Neural cell (in vitro differentiated cells): ENCODE measurements around the gene SBSN. TPM values are rescaled to one million over a fixed set of nuclear protein-coding genes. Genes with fewer than 3 reads are reported as not detected.

ENCODE experiments used
- H2AFZ ChIP-seq: fragments of 200-600, 300-800 bp; sonication (generic), shearing (Covaris generic); 2 replicates; pipeline ENCODE4 v1.6.0; 2014; ENCODE audit warnings: low read depth, mild to moderate bottlenecking, antibody characterized with exemption, low read length, moderate library complexity
- H3F3A ChIP-seq: fragments of 200-600 bp; shearing (Covaris generic); 2 replicates; pipeline ENCODE4 v1.6.1; 2016; ENCODE audit warnings: mild to moderate bottlenecking, moderate library complexity, mixed read lengths, antibody characterized with exemption, low read length; ENCODE audit not compliant: insufficient read depth, poor library complexity, severe bottlenecking
- H3K27ac ChIP-seq: fragments of 200-600, 300-800 bp; sonication (generic), shearing (Covaris generic); 2 replicates; pipeline ENCODE4 v1.5.1; 2014; ENCODE audit warnings: mild to moderate bottlenecking, low read length, moderate library complexity
- H3K27me3 ChIP-seq: fragments of 300-800, 200-600 bp; sonication (generic), shearing (Covaris generic); 2 replicates; pipeline ENCODE4 v1.6.0; 2014; ENCODE audit warnings: mild to moderate bottlenecking, low read depth, low read length, moderate library complexity; ENCODE audit not compliant: insufficient read depth
- H3K36me3 ChIP-seq: fragments of 300-800, 200-600 bp; sonication (generic), shearing (Covaris generic); 2 replicates; pipeline ENCODE4 v1.5.1; 2014; ENCODE audit warnings: mild to moderate bottlenecking, antibody characterized with exemption, low read length, moderate library complexity; ENCODE audit not compliant: insufficient read depth
- H3K4me2 ChIP-seq: fragments of 300-800, 200-600 bp; sonication (generic), shearing (Covaris generic); 2 replicates; pipeline ENCODE4 v1.6.0; 2014; ENCODE audit warnings: mild to moderate bottlenecking, low read length
- H3K4me3 ChIP-seq: fragments of 300-800, 200-600 bp; sonication (generic), shearing (Covaris generic); 2 replicates; pipeline ENCODE4 v1.5.1; 2014; ENCODE audit warnings: mild to moderate bottlenecking, low read length, moderate library complexity
- H3K79me2 ChIP-seq: fragments of 200-600 bp; shearing (Covaris generic); replicated peaks from 2 replicates; pipeline ENCODE4 v1.6.0; 2014; ENCODE audit warnings: mild to moderate bottlenecking, low read length, moderate library complexity; ENCODE audit not compliant: insufficient read depth
- H3K9ac ChIP-seq: fragments of 300-800, 200-600 bp; sonication (generic), shearing (Covaris generic); 2 replicates; pipeline ENCODE4 v1.6.1; 2016; ENCODE audit warnings: mild to moderate bottlenecking, low read length, mixed read lengths
- H3K9me2 ChIP-seq: fragments of 200-600 bp; shearing (Covaris generic); 2 replicates; pipeline ENCODE4 v1.6.1; 2016; ENCODE audit warnings: mild to moderate bottlenecking, low read length, mixed read lengths; ENCODE audit not compliant: insufficient read depth
- H3K9me3 ChIP-seq: fragments of 200-600, 300-800 bp; sonication (generic), shearing (Covaris generic); 2 replicates; pipeline ENCODE4 v1.6.1; 2016; ENCODE audit warnings: mild to moderate bottlenecking, mixed run types, low read length, moderate library complexity, mixed read lengths
- H4K20me1 ChIP-seq: fragments of 200-600 bp; shearing (Covaris generic); 2 replicates; pipeline ENCODE4 v1.6.1; 2016; ENCODE audit warnings: mild to moderate bottlenecking, mixed run types; ENCODE audit not compliant: insufficient read depth
- CTCF ChIP-seq: fragments of 450-650 bp; IDR thresholded peaks from 2 replicates; pipeline ENCODE4 v1.5.1; 2014; ENCODE audit warnings: antibody characterized with exemption, mild to moderate bottlenecking, moderate library complexity; ENCODE audit not compliant: poor library complexity, severe bottlenecking
- EP300 ChIP-seq: fragments of 450-650 bp; conservative IDR thresholded peaks from 2 replicates; pipeline ENCODE4 v1.6.1; 2014; ENCODE audit warnings: antibody characterized with exemption, mild to moderate bottlenecking, moderate library complexity; ENCODE audit not compliant: poor library complexity, severe bottlenecking
- EZH2 ChIP-seq: fragments of 200-600, 300-800 bp; shearing (Covaris generic), sonication (generic); IDR thresholded peaks from 2 replicates; pipeline ENCODE4 v1.6.1; 2014; ENCODE audit warnings: antibody characterized with exemption, low read length, borderline replicate concordance, mild to moderate bottlenecking; ENCODE audit not compliant: insufficient read depth, poor library complexity, severe bottlenecking
- MXI1 ChIP-seq: fragments of 450-650 bp; conservative IDR thresholded peaks from 2 replicates; pipeline ENCODE4 v1.6.1; 2014; ENCODE audit warnings: antibody characterized with exemption, mild to moderate bottlenecking; ENCODE audit not compliant: poor library complexity, severe bottlenecking
- POLR2AphosphoS5 ChIP-seq: IDR thresholded peaks from 2 replicates; pipeline ENCODE4 v1.6.1; 2012
- RAD21 ChIP-seq: fragments of 450-650 bp; conservative IDR thresholded peaks from 2 replicates; pipeline ENCODE4 v1.6.1; 2014; ENCODE audit warnings: antibody characterized with exemption, mild to moderate bottlenecking, moderate library complexity
- SMC3 ChIP-seq: fragments of 450-650 bp; conservative IDR thresholded peaks from 2 replicates; pipeline ENCODE4 v1.6.1; 2014; ENCODE audit warnings: antibody characterized with exemption, mild to moderate bottlenecking, moderate library complexity; ENCODE audit not compliant: poor library complexity
- TAF1 ChIP-seq: IDR thresholded peaks from 2 replicates; pipeline ENCODE4 v1.6.1; 2012; ENCODE audit warnings: low read depth
- polyA plus RNA-seq: library from polyadenylated mRNA; depleted of rRNA; stranded (reverse); fragments of >200 nt; gene quantifications from 2 replicates; pipeline ENCODE4 v1.2.3, GENCODE V29; 2014
- TF ChIP-seq, protein P1 (sequence below): IDR thresholded peaks from 2 replicates; pipeline ENCODE4 v1.6.1; 2012; ENCODE audit warnings: borderline replicate concordance

Gene SBSN
- polyA plus RNA-seq, 1 donor from 2014 or later, result not detected

DNA sequence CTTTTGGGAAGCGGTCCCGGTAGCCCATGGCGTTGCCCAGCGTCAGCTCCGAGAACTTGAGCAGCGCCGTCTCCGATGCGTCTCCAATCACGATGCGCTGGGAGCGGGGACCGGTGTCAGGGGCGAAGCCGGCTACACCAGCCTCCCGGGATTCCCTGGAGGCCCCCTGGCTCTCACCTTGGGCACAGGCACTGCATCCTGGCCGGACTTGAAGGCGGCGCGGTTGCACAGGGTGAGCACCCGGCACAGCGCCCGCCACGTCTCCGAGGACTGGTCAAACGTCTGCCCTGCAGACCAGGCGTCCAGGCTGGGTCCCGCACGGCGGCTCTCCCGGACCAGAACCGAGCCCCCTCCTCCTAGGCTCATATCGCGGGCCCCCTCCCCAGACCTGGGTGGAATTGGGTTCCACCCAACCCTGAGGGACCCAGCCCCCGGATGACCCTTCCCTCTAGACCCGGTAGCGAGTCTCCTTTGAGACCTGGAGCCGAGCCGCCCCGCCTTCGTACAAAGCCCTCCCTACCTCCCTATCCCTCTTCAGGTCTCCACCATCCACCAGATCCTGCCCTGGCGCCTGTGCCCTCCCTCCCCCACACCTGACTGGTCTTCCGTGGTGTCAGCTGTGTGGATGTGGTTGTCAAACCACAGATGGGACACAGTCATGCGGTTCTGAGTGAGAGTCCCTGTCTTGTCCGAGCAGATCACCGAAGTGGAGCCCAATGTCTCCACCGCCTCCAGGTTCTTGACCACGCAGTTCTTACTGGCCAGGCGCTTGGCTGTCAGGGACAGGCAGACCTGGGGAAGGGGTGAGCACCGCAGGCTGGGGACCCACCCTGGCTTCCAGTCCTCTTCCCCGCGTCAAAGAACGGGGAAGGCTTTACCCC is 30.5 kb upstream of the SBSN start:
- Histone ChIP-seq H3K36me3 (no peaks in the 10 kb centered on the region), H3K79me2 (no peaks in the 10 kb centered on the region), H3K4me2 (no peak overlapping the region), H3K4me3 (peak overlapping the region; percentile 65), H3K27me3 (peaks cover 30% of the 10 kb centered on the region), H3K27ac (no peak overlapping the region), H3K9me2 (no peaks in the 10 kb centered on the region), H3F3A (no peaks in the 10 kb centered on the region), H4K20me1 (no peaks in the 10 kb centered on the region), H3K9ac (no peak overlapping the region), H3K9me3 (no peaks in the 10 kb centered on the region), H2AFZ (no peak overlapping the region)
- no peak for TF ChIP-seq SMC3
- no peak for TF ChIP-seq EZH2
- no peak for TF ChIP-seq TAF1
- TF ChIP-seq RAD21, result no peak
- TF ChIP-seq MXI1, result no peak
- TF ChIP-seq POLR2AphosphoS5, result no peak
- TF ChIP-seq, protein P1, sequence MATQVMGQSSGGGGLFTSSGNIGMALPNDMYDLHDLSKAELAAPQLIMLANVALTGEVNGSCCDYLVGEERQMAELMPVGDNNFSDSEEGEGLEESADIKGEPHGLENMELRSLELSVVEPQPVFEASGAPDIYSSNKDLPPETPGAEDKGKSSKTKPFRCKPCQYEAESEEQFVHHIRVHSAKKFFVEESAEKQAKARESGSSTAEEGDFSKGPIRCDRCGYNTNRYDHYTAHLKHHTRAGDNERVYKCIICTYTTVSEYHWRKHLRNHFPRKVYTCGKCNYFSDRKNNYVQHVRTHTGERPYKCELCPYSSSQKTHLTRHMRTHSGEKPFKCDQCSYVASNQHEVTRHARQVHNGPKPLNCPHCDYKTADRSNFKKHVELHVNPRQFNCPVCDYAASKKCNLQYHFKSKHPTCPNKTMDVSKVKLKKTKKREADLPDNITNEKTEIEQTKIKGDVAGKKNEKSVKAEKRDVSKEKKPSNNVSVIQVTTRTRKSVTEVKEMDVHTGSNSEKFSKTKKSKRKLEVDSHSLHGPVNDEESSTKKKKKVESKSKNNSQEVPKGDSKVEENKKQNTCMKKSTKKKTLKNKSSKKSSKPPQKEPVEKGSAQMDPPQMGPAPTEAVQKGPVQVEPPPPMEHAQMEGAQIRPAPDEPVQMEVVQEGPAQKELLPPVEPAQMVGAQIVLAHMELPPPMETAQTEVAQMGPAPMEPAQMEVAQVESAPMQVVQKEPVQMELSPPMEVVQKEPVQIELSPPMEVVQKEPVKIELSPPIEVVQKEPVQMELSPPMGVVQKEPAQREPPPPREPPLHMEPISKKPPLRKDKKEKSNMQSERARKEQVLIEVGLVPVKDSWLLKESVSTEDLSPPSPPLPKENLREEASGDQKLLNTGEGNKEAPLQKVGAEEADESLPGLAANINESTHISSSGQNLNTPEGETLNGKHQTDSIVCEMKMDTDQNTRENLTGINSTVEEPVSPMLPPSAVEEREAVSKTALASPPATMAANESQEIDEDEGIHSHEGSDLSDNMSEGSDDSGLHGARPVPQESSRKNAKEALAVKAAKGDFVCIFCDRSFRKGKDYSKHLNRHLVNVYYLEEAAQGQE, result no peak
- no peak for TF ChIP-seq EP300
- TF ChIP-seq CTCF, result no peak

DNA sequence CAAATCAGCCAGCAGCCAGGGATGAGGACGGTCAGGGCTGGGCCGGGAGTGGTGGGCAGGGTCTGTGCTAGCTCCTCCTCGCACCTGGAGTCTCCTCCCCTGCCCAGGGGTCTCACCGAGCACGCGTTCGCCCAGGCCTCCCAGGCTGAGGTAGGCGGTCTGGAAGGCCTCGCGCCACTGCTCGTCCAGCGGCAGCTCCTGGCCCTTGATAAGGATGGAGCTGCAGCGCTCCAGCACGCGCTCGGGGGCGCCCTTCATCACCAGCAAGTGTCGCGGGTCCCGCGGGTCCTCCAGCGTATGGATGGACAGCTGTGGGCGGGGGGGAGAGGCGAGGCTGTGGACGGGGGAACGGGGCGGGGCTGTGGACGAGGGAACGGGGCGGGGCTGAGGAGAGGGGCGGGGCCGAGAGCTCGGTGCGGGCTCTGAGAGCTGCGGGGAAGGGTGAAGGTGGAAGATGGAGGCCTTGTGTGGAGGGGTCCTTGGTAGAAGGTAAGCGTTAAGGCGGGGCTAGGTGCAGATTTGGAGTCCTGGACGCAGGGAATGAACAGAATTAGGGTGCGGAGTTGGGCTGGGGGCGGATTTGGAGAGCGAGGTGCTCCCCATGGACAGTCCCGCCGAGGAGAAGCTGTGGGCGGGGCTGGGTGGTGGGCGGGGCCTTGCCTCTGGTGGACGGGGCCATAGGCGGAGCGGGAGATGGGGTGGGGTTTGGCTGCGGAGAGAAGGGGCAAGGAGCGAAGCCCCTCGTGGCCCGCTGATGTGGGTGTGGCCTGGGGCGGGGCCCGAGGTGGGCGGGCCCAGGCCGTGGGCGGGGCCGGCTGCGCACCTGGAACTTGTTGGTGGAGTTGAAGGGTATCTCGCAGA is 29.7 kb upstream of the SBSN start:
- Histone ChIP-seq H3F3A (no peaks in the 10 kb centered on the region), H2AFZ (no peak overlapping the region), H3K9ac (no peak overlapping the region), H3K4me2 (no peak overlapping the region), H3K27me3 (peaks cover 30% of the 10 kb centered on the region), H4K20me1 (no peaks in the 10 kb centered on the region), H3K27ac (no peak overlapping the region), H3K9me3 (no peaks in the 10 kb centered on the region), H3K9me2 (no peaks in the 10 kb centered on the region), H3K79me2 (no peaks in the 10 kb centered on the region), H3K36me3 (no peaks in the 10 kb centered on the region), H3K4me3 (peak overlapping the region; percentile 65)
- no peak for TF ChIP-seq POLR2AphosphoS5
- TF ChIP-seq CTCF, result peak; percentile 29
- TF ChIP-seq, protein P1, result no peak
- TF ChIP-seq TAF1, result no peak
